Nephron (organoid): ENCODE data around the gene APIP.
"Not testable (repeated sequence)": the region's sequence is repeated elsewhere in the genome, so short reads cannot be mapped to it uniquely, and the experiment has no call there.

Source experiments
- H3K27ac Mint-ChIP-seq, 3 experiments: 2 replicates each; pipeline ENCODE4 v1.8.0; 2020; ENCODE audit warnings: mixed read lengths in 3 of 3, mild to moderate bottlenecking in 2 of 3, moderate library complexity in 1 of 3
- H3K27me3 Mint-ChIP-seq: 2 replicates; pipeline ENCODE4 v1.8.0; 2021; ENCODE audit warnings: low read depth, mild to moderate bottlenecking, moderate library complexity, mixed read lengths
- H3K36me3 Mint-ChIP-seq: 2 replicates; pipeline ENCODE4 v1.8.0; 2020; ENCODE audit warnings: low read depth, mixed read lengths
- H3K4me1 Mint-ChIP-seq: 2 replicates; pipeline ENCODE4 v1.8.0; 2020; ENCODE audit warnings: mixed read lengths
- H3K4me3 Mint-ChIP-seq, 3 experiments: 2 replicates each; pipeline ENCODE4 v1.8.0; 2020; ENCODE audit warnings: mild to moderate bottlenecking in 3 of 3, mixed read lengths in 3 of 3, moderate library complexity in 2 of 3
- H3K9me3 Mint-ChIP-seq: 2 replicates; pipeline ENCODE4 v1.8.0; 2020; ENCODE audit warnings: mixed read lengths
- CTCF ChIP-seq, 3 experiments: fragments of 200-600 bp; sonication (generic); IDR thresholded peaks; one replicate each; pipeline ENCODE4 v1.5.0; 2021; ENCODE audit warnings: antibody characterized with exemption in 3 of 3; ENCODE audit not compliant: unreplicated experiment in 3 of 3

Gene APIP

GRCh38 chr11:34898474-34898873 lies 17.7 kb downstream of the APIP start:
- Mint-ChIP-seq H3K36me3 (peaks cover 76% of the 10 kb centered on the region), H3K4me3 (no peak overlapping the region), H3K9me3 (peaks cover 68% of the 10 kb centered on the region), H3K27me3 (no peaks in the 10 kb centered on the region), H3K4me1 (no peaks in the 10 kb centered on the region), H3K27ac (no peak overlapping the region)
- TF ChIP-seq CTCF (IDR thresholded peaks at IDR 0.05; ENCODE audit: unreplicated experiment in 3 of 3) = no peak

- Mint-ChIP-seq H3K27me3 (no peaks in the 10 kb centered on the region), H3K36me3 (peaks cover 65% of the 10 kb centered on the region), H3K4me3 (no peak overlapping the region), H3K27ac (no peak overlapping the region), H3K9me3 (peaks cover 59% of the 10 kb centered on the region), H3K4me1 (no peaks in the 10 kb centered on the region)
- TF ChIP-seq CTCF (IDR thresholded peaks at IDR 0.05; ENCODE audit: unreplicated experiment in 3 of 3) = no peak
Measured at GRCh38 chr11:34897171-34897870, 18.9 kb downstream of the APIP start.

GRCh38 chr11:34896191-34896590 lies 20.0 kb downstream of the APIP start:
- H3K27me3 Mint-ChIP-seq, H3K4me1 Mint-ChIP-seq, H3K27ac Mint-ChIP-seq, H3K4me3 Mint-ChIP-seq: not testable (repeated sequence)
- peaks cover 50% of the 10 kb centered on the region for H3K9me3 Mint-ChIP-seq
- peaks cover 53% of the 10 kb centered on the region for H3K36me3 Mint-ChIP-seq

- H3K27ac Mint-ChIP-seq = no peak overlapping the region
- H3K4me1 Mint-ChIP-seq = no peaks in the 10 kb centered on the region
- no peak overlapping the region for H3K4me3 Mint-ChIP-seq
- H3K27me3 Mint-ChIP-seq = no peaks in the 10 kb centered on the region
- peaks cover 42% of the 10 kb centered on the region for H3K36me3 Mint-ChIP-seq
- TF ChIP-seq CTCF (IDR thresholded peaks at IDR 0.05; ENCODE audit: unreplicated experiment in 3 of 3) = no peak
- H3K9me3 Mint-ChIP-seq = peaks cover 25% of the 10 kb centered on the region
Measured at GRCh38 chr11:34893416-34893815, 22.8 kb downstream of the APIP start.

- TF ChIP-seq CTCF (IDR thresholded peaks at IDR 0.05; ENCODE audit: unreplicated experiment in 3 of 3) = no peak
- H3K4me3 Mint-ChIP-seq = no peak overlapping the region
- H3K9me3 Mint-ChIP-seq = peaks cover 12% of the 10 kb centered on the region
- no peaks in the 10 kb centered on the region for H3K27me3 Mint-ChIP-seq
- peaks cover 39% of the 10 kb centered on the region for H3K36me3 Mint-ChIP-seq
- H3K27ac Mint-ChIP-seq = no peak overlapping the region
- H3K4me1 Mint-ChIP-seq = no peaks in the 10 kb centered on the region
Measured at GRCh38 chr11:34891611-34892010, 24.6 kb downstream of the APIP start.

GRCh38 chr11:34890812-34891211 lies 25.4 kb downstream of the APIP start:
- H3K9me3 Mint-ChIP-seq = peaks cover 5% of the 10 kb centered on the region
- H3K4me3 Mint-ChIP-seq = no peak overlapping the region
- H3K36me3 Mint-ChIP-seq = peaks cover 32% of the 10 kb centered on the region
- peak; percentile 41 to 60 (median 50) for TF ChIP-seq CTCF (IDR thresholded peaks at IDR 0.05; ENCODE audit: unreplicated experiment in 3 of 3)
- H3K27ac Mint-ChIP-seq = no peak overlapping the region
- no peaks in the 10 kb centered on the region for H3K4me1 Mint-ChIP-seq
- H3K27me3 Mint-ChIP-seq = no peaks in the 10 kb centered on the region
